Upper lobe of right lung (tissue), 1 donor: ENCODE results near the gene SPATS2. TPM values are rescaled to one million over a fixed set of nuclear protein-coding genes. Genes with fewer than 3 reads are reported as not detected.

Experiments used
- ATAC-seq: fragments of 200-7000 bp; cut with Tn5 transposase; one replicate; pipeline ENCODE4 v1.9.1; 2020; ENCODE audit warnings: mild to moderate bottlenecking, moderate library complexity
- DNase-seq: peaks from one replicate; pipeline ENCODE4 v3.0.0-alpha.2; 2020
- H3K27ac ChIP-seq: fragments of 200-600 bp; one replicate; pipeline ENCODE4 v1.8.0; 2022
- H3K27me3 ChIP-seq: fragments of 200-600 bp; one replicate; pipeline ENCODE4 v1.8.0; 2022; ENCODE audit warnings: mild to moderate bottlenecking
- H3K36me3 ChIP-seq: fragments of 200-600 bp; one replicate; pipeline ENCODE4 v1.8.0; 2022
- H3K4me1 ChIP-seq: fragments of 200-600 bp; one replicate; pipeline ENCODE4 v1.8.0; 2022
- H3K4me3 ChIP-seq: fragments of 200-600 bp; one replicate; pipeline ENCODE4 v1.8.0; 2022; ENCODE audit warnings: mild to moderate bottlenecking
- H3K9me3 ChIP-seq: fragments of 200-600 bp; one replicate; pipeline ENCODE4 v1.8.0; 2022
- CTCF ChIP-seq: fragments of 200-600 bp; IDR thresholded peaks from one replicate; pipeline ENCODE4 v1.8.0; 2022; ENCODE audit warnings: antibody characterized with exemption
- intact Hi-C: fragments of 100-400 bp; cut with DNase I; formaldehyde crosslinking; loops from one replicate; pipeline ENCODE4 v1.11.0; 2022
- total RNA-seq: library from RNA; stranded (reverse); fragmentation: NEBNext Ultra II Directional; extraction: Animal tissue kit (Norgen Biotek cat#: 25700); gene quantifications from one replicate; pipeline ENCODE4 v1.2.1, GENCODE V29; 2021
- donor health status: DM: no; HTN: yes; CAD: no; lungs with severe emphysema.

The SPATS2 gene
- total RNA-seq, 1 donor from 2014 or later: 12.6 TPM

GRCh38 chr12:49346659-49347310 is 20.5 kb upstream of the SPATS2 start, which contains the start of gene DNAJC22:
TSS of gene DNAJC22 (plus strand) at chr12:49346888. CDS start at chr12:49348873, 1,985 bp downstream.
- DNase-seq (peak; percentile 66), ATAC-seq (peak; percentile 1)
- Histone ChIP-seq H3K4me1 (peaks cover 49% of the 10 kb centered on the region), H3K36me3 (no peaks in the 10 kb centered on the region), H3K4me3 (peak within 1 kb of the TSS; percentile 19), H3K27ac (no peak within 1 kb of the TSS), H3K27me3 (peaks cover 91% of the 10 kb centered on the region), H3K9me3 (no peaks in the 10 kb centered on the region)
- TF ChIP-seq CTCF: no peak
- intact Hi-C loops: loop anchor here (10.0 kb wide), 1 partner anchor 62 kb away; no protein-coding TSS in a partner anchor

GRCh38 chr12:49347311-49348193 is 19.7 kb upstream of the SPATS2 start:
- H3K4me1 ChIP-seq: peaks cover 44% of the 10 kb centered on the region
- ATAC-seq: peak; percentile 86
- intact Hi-C loops: loop anchor here (10.0 kb wide), 1 partner anchor 63 kb away; no protein-coding TSS in a partner anchor
- peak; percentile 86 for DNase-seq
- H3K27ac ChIP-seq: no peak overlapping the region
- peaks cover 97% of the 10 kb centered on the region for H3K27me3 ChIP-seq
- TF ChIP-seq CTCF: peak; percentile 95
- H3K4me3 ChIP-seq: peak overlapping the region; percentile 19
- no peaks in the 10 kb centered on the region for H3K36me3 ChIP-seq
- no peaks in the 10 kb centered on the region for H3K9me3 ChIP-seq

- no peak for TF ChIP-seq CTCF
- H3K36me3 ChIP-seq: no peaks in the 10 kb centered on the region
- peaks cover 34% of the 10 kb centered on the region for H3K4me1 ChIP-seq
- ATAC-seq (no peak), DNase-seq (peak; percentile 29)
- H3K4me3 ChIP-seq: no peak overlapping the region
- no peaks in the 10 kb centered on the region for H3K9me3 ChIP-seq
- peaks cover 94% of the 10 kb centered on the region for H3K27me3 ChIP-seq
- intact Hi-C loops: loop anchor here (10.0 kb wide), 1 partner anchor 64 kb away; no protein-coding TSS in a partner anchor
- no peak overlapping the region for H3K27ac ChIP-seq
These were observed 18.5 kb upstream of the SPATS2 start for GRCh38 chr12:49348781-49349180.

GRCh38 chr12:49349266-49349665 is 18.0 kb upstream of the SPATS2 start:
- DNase-seq (peak; percentile 31), ATAC-seq (no peak)
- no peak for TF ChIP-seq CTCF

GRCh38 chr12:49352351-49352750 is 14.9 kb upstream of the SPATS2 start:
- intact Hi-C loops: no loop called here
- TF ChIP-seq CTCF: no peak
- no peaks in the 10 kb centered on the region for H3K36me3 ChIP-seq
- H3K27me3 ChIP-seq: peaks cover 65% of the 10 kb centered on the region
- H3K9me3 ChIP-seq: no peaks in the 10 kb centered on the region
- peaks cover 10% of the 10 kb centered on the region for H3K4me1 ChIP-seq
- H3K4me3 ChIP-seq: no peak overlapping the region
- peak; percentile 9 for DNase-seq
- ATAC-seq: no peak
- no peak overlapping the region for H3K27ac ChIP-seq

More at GRCh38 chr12:49349266-49349665, 18.0 kb upstream of the SPATS2 start:
- H3K27me3 ChIP-seq: peaks cover 94% of the 10 kb centered on the region
- no peaks in the 10 kb centered on the region for H3K9me3 ChIP-seq
- H3K36me3 ChIP-seq: no peaks in the 10 kb centered on the region
- intact Hi-C loops: loop anchor here (10.0 kb wide), 1 partner anchor 64 kb away; no protein-coding TSS in a partner anchor
- H3K27ac ChIP-seq: no peak overlapping the region
- peaks cover 34% of the 10 kb centered on the region for H3K4me1 ChIP-seq
- no peak overlapping the region for H3K4me3 ChIP-seq
